Measurements from ENCODE around the gene KLK11.

GRCh38 chr19:50972795-50973376 is 53.5 kb downstream of the KLK11 start:
- no peak for TF ChIP-seq EZH2 (IDR thresholded peaks at IDR 0.05; ENCODE audit: insufficient read depth, low read length)
- TF ChIP-seq CTCF (IDR thresholded peaks at IDR 0.05; ENCODE audit: insufficient read depth, low read depth, low read length) = no peak
